HepG2 (cell line): ENCODE data around the gene ZBTB45. TPM values are rescaled to one million over a fixed set of nuclear protein-coding genes. Genes with fewer than 3 reads are reported as not detected.

ENCODE experiments used
- EED ChIP-seq: sonication (generic); formaldehyde crosslinking; IDR thresholded peaks from 2 replicates; pipeline ENCODE4 v1.5.0; 2020; ENCODE audit warnings: mild to moderate bottlenecking, missing genetic modification reagents
- EZH2 ChIP-seq: conservative IDR thresholded peaks from 2 replicates; pipeline ENCODE4 v1.6.1; 2012; ENCODE audit warnings: mild to moderate bottlenecking, low read depth, low read length, moderate library complexity
- FOXP1 ChIP-seq, 2 experiments: fragments of 450-650 bp in 1 of 2; IDR thresholded peaks; 2 replicates each; pipeline ENCODE4 v1.6.1; 2017 to 2018; ENCODE audit warnings: antibody characterized with exemption in 1 of 2
- HNRNPH1 ChIP-seq: fragments of 200-400 bp; formaldehyde crosslinking; optimal IDR thresholded peaks from 2 replicates; pipeline ENCODE3; 2017; ENCODE audit warnings: mild to moderate bottlenecking, low read depth, low read length
- KDM5A ChIP-seq: fragments of 200-600 bp; sonication (generic); IDR thresholded peaks from 2 replicates; pipeline ENCODE4 v1.7.0; 2018; ENCODE audit warnings: antibody characterized with exemption, mild to moderate bottlenecking, low read length, borderline replicate concordance
- NAIF1 ChIP-seq: sonication (generic); formaldehyde crosslinking; IDR thresholded peaks from 2 replicates; pipeline ENCODE4 v1.5.0; 2020; ENCODE audit warnings: mild to moderate bottlenecking, missing genetic modification reagents, borderline replicate concordance
- SOX5 ChIP-seq: IDR thresholded peaks from 2 replicates; pipeline ENCODE4 v1.6.1; 2016; ENCODE audit warnings: borderline replicate concordance
- SOX6 ChIP-seq, 2 experiments: fragments of 450-650 bp in 1 of 2; sonication (generic) in 1 of 2; formaldehyde crosslinking in 1 of 2; IDR thresholded peaks; 2 replicates each; pipeline versions ENCODE4 v1.4.0 to v1.6.1; 2017 to 2020; ENCODE audit warnings: antibody characterized with exemption in 1 of 2, mild to moderate bottlenecking in 1 of 2, missing genetic modification reagents in 1 of 2
- TRIM24 ChIP-seq: sonication (generic); formaldehyde crosslinking; IDR thresholded peaks from 2 replicates; pipeline ENCODE4 v1.8.0; 2022; ENCODE audit warnings: mild to moderate bottlenecking, missing genetic modification reagents
- TSC22D2 ChIP-seq: sonication (generic); formaldehyde crosslinking; IDR thresholded peaks from 2 replicates; pipeline ENCODE4 v1.5.1; 2020; ENCODE audit warnings: missing genetic modification reagents, mild to moderate bottlenecking, borderline replicate concordance
- ZBTB46 ChIP-seq: sonication (generic); formaldehyde crosslinking; IDR thresholded peaks from 2 replicates; pipeline ENCODE4 v1.4.0; 2020; ENCODE audit warnings: mild to moderate bottlenecking, missing genetic modification reagents, borderline replicate concordance
- ZFAT ChIP-seq: sonication (generic); formaldehyde crosslinking; conservative IDR thresholded peaks from 2 replicates; pipeline ENCODE4 v1.8.1; 2023; ENCODE audit warnings: missing genetic modification reagents, inconsistent platforms
- ZNF20 ChIP-seq: sonication (generic); formaldehyde crosslinking; IDR thresholded peaks from 2 replicates; pipeline ENCODE4 v1.4.0; 2020; ENCODE audit warnings: mild to moderate bottlenecking, moderate library complexity, missing genetic modification reagents
- ZNF253 ChIP-seq: sonication (generic); formaldehyde crosslinking; IDR thresholded peaks from 2 replicates; pipeline ENCODE4 v1.8.0; 2022; ENCODE audit warnings: mild to moderate bottlenecking, missing genetic modification reagents, borderline replicate concordance
- ZNF687 ChIP-seq: sonication (generic); formaldehyde crosslinking; IDR thresholded peaks from 2 replicates; pipeline ENCODE4 v1.5.1; 2020; ENCODE audit warnings: mild to moderate bottlenecking, missing genetic modification reagents, moderate library complexity
- polyA plus RNA-seq, 8 experiments: library from polyadenylated mRNA; depleted of rRNA in 3 of 8; stranded (reverse) in 7 of 8; unstranded in 1 of 8; fragments of >200 nt; fragmentation: Illumina TruSeq in 4 of 8; extraction: Trizol in 4 of 8; gene quantifications; 2 replicates each; pipeline versions ENCODE4 v1.2.1 to v1.2.3, GENCODE V29; 2011 to 2016; ENCODE audit warnings: low read depth in 4 of 8, missing spikeins in 1 of 8, mixed read lengths in 1 of 8; ENCODE audit not compliant: insufficient read depth in 1 of 8
- total RNA-seq, 5 experiments: library from RNA; depleted of rRNA; stranded (reverse); fragments of >200 nt; fragmentation: Illumina TruSeq; extraction: Trizol; gene quantifications; 2 replicates each; pipeline ENCODE4 v1.2.3, GENCODE V29; 2016; ENCODE audit warnings: low read depth in 1 of 5
- TF ChIP-seq, protein P1 (sequence below): sonication (generic); formaldehyde crosslinking; IDR thresholded peaks from 2 replicates; pipeline ENCODE4 v1.5.1; 2020; ENCODE audit warnings: mild to moderate bottlenecking, missing genetic modification reagents, borderline replicate concordance

Gene ZBTB45
- total and polyA plus RNA-seq, 2 of the 13 experiments (the other 11 are each of a cell fraction or from before 2014, with no cell fraction given) = 3.0 to 3.7 TPM

- TF ChIP-seq, protein P1, sequence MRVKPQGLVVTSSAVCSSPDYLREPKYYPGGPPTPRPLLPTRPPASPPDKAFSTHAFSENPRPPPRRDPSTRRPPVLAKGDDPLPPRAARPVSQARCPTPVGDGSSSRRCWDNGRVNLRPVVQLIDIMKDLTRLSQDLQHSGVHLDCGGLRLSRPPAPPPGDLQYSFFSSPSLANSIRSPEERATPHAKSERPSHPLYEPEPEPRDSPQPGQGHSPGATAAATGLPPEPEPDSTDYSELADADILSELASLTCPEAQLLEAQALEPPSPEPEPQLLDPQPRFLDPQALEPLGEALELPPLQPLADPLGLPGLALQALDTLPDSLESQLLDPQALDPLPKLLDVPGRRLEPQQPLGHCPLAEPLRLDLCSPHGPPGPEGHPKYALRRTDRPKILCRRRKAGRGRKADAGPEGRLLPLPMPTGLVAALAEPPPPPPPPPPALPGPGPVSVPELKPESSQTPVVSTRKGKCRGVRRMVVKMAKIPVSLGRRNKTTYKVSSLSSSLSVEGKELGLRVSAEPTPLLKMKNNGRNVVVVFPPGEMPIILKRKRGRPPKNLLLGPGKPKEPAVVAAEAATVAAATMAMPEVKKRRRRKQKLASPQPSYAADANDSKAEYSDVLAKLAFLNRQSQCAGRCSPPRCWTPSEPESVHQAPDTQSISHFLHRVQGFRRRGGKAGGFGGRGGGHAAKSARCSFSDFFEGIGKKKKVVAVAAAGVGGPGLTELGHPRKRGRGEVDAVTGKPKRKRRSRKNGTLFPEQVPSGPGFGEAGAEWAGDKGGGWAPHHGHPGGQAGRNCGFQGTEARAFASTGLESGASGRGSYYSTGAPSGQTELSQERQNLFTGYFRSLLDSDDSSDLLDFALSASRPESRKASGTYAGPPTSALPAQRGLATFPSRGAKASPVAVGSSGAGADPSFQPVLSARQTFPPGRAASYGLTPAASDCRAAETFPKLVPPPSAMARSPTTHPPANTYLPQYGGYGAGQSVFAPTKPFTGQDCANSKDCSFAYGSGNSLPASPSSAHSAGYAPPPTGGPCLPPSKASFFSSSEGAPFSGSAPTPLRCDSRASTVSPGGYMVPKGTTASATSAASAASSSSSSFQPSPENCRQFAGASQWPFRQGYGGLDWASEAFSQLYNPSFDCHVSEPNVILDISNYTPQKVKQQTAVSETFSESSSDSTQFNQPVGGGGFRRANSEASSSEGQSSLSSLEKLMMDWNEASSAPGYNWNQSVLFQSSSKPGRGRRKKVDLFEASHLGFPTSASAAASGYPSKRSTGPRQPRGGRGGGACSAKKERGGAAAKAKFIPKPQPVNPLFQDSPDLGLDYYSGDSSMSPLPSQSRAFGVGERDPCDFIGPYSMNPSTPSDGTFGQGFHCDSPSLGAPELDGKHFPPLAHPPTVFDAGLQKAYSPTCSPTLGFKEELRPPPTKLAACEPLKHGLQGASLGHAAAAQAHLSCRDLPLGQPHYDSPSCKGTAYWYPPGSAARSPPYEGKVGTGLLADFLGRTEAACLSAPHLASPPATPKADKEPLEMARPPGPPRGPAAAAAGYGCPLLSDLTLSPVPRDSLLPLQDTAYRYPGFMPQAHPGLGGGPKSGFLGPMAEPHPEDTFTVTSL = 0 out of 2 replicates have a peak, but pooled peaks have one; percentile 55
- TF ChIP-seq FOXP1 (IDR thresholded peaks at IDR 0.05) = no peak
- peak; percentile 30; the same call in 1 of the 2 replicates for TF ChIP-seq FOXP1 (CRISPR knock-in tag; IDR thresholded peaks at IDR 0.05)
- TF ChIP-seq ZBTB46 (CRISPR knock-in tag) = peak; percentile 74; the same call in 1 of the 2 replicates
- TF ChIP-seq EZH2 = no peak
- TF ChIP-seq NAIF1 (CRISPR knock-in tag) = peak; percentile 92
- peak; percentile 61; the same call in 1 of the 2 replicates for TF ChIP-seq TSC22D2 (CRISPR knock-in tag)
- peak; percentile 98 for TF ChIP-seq ZNF687 (CRISPR knock-in tag)
- peak; percentile 55; the same call in 1 of the 2 replicates for TF ChIP-seq SOX5 (CRISPR knock-in tag)
- TF ChIP-seq KDM5A = peak; percentile 99
- TF ChIP-seq ZFAT (CRISPR knock-in tag) = no peak
- TF ChIP-seq ZNF20 (CRISPR knock-in tag) = 0 out of 2 replicates have a peak, but pooled peaks have one; percentile 3
- no peak for TF ChIP-seq TRIM24
- no peak for TF ChIP-seq SOX6 (IDR thresholded peaks at IDR 0.05)
- peak; percentile 79 for TF ChIP-seq SOX6 (CRISPR knock-in tag; IDR thresholded peaks at IDR 0.05)
- no peak; the same call in 1 of the 2 replicates for TF ChIP-seq ZNF253 (CRISPR knock-in tag)
- 0 out of 2 replicates have a peak, but pooled peaks have one; percentile 16 for TF ChIP-seq EED (CRISPR knock-in tag)
- TF ChIP-seq HNRNPH1 = no peak
These were observed at the start of gene ZBTB45 (continued) for GRCh38 chr19:58519355-58520256.
